GM11168 (cell line): ENCODE data around the gene ARHGEF12.

Experiments used
- in situ Hi-C: fragments of 300-500 bp; cut with MboI; formaldehyde crosslinking; loops from one replicate; pipeline ENCODE4 v1.12.0; 2022; ENCODE audit warnings: low sequenced_read_pairs; ENCODE audit not compliant: unreplicated experiment

Gene ARHGEF12

GRCh38 chr11:120338107-120338933, 2.1 kb downstream of the ARHGEF12 start:
- in situ Hi-C loops: loop anchor here (25.0 kb wide), 1 partner anchor 99 kb away; no protein-coding TSS in a partner anchor

- in situ Hi-C loops: loop anchor here (25.0 kb wide), 1 partner anchor 98 kb away; no protein-coding TSS in a partner anchor
These were observed 3.2 kb downstream of the ARHGEF12 start for GRCh38 chr11:120339394-120339890.

GRCh38 chr11:120340529-120340928, 4.3 kb downstream of the ARHGEF12 start:
- in situ Hi-C loops: loop anchor here (25.0 kb wide), 1 partner anchor 97 kb away; no protein-coding TSS in a partner anchor

- in situ Hi-C loops: loop anchor here (25.0 kb wide), 1 partner anchor 95 kb away; no protein-coding TSS in a partner anchor
These were observed 6.0 kb downstream of the ARHGEF12 start for GRCh38 chr11:120342226-120342625.

DNA sequence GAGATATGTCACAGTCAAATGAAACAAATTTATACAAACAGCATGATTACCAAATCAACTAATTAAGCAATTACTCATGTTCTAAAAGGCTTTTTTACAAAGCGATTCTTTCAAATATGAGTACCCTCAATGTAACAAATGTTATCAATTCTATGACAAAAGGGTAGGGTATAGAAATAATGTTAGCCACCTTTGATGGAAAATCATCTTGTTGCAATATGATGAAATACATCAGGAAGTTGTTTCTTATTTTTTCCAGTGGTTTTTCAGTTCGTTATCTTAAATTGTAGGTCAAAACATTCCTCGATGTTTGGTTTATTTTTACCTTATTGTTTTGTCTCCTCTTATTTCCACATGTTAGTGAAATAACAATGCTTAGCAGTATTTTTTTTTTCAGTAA, 6.5 kb downstream of the ARHGEF12 start:
- in situ Hi-C loops: loop anchor here (25.0 kb wide), 1 partner anchor 95 kb away; no protein-coding TSS in a partner anchor

GRCh38 chr11:120343429-120343828, 7.2 kb downstream of the ARHGEF12 start:
- in situ Hi-C loops: loop anchor here (25.0 kb wide), 1 partner anchor 94 kb away; no protein-coding TSS in a partner anchor

DNA sequence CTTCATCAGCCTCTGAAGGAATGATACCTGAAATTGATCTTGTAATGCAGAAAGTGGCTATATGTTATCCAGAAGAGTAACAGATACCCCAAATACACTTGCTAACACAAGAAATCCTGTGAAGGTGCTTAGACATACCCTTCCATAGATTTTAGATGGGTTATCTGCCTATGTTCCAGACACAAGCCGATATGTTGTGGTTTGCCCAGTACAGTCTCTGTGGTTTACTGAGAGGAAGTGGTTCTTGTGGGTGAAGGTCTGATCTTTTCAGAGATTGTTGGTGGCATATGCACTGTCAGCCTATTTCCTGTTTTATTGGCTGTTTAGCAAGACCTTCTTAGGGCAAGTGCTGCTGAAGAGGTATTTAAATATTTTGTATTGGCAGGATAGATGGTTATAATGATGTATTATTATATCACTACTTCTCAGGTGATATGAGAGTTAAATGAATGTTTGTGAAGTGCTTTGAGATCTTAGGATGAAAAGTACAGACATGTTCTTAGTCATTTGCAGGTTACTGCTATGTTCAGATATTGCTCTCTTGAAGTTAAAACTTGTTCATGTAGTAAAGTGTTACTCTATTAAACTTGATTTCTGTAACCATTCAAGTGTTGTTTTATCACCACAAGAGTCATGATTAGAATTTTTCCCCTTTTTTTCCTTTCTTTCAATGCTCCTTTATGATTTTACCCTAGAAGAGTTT, 8.2 kb downstream of the ARHGEF12 start:
- in situ Hi-C loops: loop anchor here (25.0 kb wide), 1 partner anchor 93 kb away; no protein-coding TSS in a partner anchor

- in situ Hi-C loops: loop anchor here (25.0 kb wide), 1 partner anchor 91 kb away; no protein-coding TSS in a partner anchor
These were observed 10.0 kb downstream of the ARHGEF12 start for GRCh38 chr11:120346233-120346632.

DNA sequence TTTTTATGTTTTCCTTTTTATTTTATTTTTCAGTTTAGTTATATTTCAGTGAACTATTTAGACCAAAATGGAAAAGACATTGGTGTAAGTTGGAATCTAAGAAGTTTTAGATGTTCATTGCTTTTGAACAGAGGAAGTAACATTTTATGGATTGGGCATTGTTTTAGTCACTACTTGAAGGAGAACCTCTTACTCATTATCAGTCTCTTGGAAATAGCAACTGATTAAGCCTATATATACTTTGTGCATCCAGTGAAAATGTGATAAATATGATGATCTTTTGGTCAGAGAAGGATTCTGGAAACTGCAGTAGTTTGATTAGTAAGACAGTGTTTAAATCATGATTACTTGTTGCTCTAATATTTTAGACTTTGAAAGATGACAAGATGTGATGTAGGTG, 14.4 kb downstream of the ARHGEF12 start:
- in situ Hi-C loops: no loop called here

DNA sequence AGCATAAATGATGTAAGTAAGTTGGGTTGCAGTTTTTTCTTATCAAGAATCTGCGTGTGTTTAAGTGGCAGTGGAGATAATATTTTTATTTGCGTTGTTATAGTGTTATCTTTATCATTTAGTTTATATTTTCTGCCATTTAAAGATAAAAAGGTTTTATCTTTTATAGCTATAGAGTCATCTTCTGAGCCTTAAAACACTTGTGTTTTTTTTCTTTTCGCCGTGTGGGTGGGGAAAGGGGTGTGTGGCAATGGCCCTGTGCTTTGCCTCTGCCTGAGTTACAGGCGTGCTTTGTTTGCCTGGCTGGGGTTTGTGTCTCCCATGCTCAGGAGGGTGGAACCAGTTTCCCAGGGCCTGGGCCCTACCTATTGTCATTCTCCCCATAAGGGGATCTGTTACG, 16.2 kb downstream of the ARHGEF12 start:
- in situ Hi-C loops: no loop called here

DNA sequence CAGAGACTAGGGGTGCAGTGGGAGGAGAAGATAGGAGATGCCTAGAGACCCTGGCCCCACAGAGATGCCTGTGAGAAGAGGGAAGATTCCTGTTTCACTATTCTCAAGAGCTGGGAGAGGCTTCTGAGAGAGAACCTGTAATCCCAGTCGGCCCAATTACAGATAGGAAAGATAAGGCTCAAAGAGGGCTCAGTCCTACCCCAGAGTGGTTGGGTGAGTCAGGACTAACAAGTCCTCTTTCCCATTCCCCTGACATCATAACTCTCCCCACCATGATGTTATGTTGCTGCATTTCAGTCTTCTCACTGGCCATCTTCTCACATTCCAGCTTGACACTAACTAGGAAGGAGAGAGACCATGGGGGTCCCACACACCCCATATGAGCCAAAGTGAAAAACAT, 17.9 kb downstream of the ARHGEF12 start:
- in situ Hi-C loops: no loop called here

DNA sequence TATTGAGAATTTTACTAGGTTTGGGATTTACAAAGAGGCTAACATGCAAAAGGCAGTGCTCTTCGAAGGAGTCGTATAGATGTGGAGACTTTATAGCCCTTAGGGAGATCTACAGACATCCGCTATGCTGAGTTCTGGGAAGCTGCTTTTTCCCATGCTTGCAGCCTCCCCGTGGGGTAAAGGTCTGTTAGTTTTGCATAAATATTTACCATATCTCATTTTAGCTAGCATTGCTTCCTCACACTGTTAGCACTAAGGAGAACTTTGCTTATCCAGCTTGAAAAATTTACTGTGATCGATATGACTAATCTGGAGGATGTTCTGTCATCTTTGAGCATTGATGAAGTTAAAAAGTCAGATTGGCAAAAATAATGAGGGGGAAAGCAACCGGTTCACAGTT, 18.6 kb downstream of the ARHGEF12 start:
- in situ Hi-C loops: no loop called here

- in situ Hi-C loops: no loop called here
These were observed 21.4 kb downstream of the ARHGEF12 start for GRCh38 chr11:120357620-120358019.

DNA sequence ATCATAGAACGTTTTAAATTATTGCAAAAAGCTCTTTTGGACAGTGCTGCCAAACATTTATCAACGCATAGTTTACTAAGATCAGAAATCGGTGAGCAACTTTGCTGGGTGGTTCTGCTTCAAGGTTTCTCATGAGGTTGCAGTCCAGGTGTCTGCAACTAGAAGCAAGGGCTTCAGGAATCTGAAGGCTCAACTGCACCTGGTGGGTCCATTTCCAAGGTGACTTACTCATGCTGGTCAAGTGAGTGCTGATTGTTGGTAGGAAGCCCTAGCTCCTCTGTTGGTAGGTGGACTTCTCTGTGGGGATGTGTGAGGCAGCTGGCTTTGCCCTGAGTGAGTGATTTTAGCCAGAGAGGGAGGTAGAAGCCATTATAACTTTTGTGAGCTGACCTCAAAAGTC, 22.5 kb downstream of the ARHGEF12 start:
- in situ Hi-C loops: no loop called here

- in situ Hi-C loops: no loop called here
These were observed 27.2 kb downstream of the ARHGEF12 start for GRCh38 chr11:120363436-120363835.

GRCh38 chr11:120365512-120365911, 29.3 kb downstream of the ARHGEF12 start:
- in situ Hi-C loops: no loop called here

DNA sequence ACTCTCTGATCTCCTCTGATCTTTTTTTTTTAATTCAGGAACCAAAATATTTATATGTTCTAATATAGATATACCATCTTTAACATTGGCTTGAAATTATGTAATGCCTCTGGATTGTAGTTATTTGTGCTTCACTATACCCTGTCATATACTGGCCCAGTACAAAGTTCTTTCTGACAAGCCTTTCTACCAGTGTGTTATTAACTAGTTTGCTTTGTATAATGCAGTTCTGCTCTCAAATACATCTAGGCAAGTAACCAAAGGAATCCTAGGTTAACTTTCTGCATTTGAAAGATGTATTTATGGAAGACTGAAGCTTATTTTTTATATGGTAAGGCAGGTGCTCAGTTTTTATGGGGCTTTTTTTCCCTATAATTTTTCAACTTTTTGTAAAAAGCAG, 36.1 kb downstream of the ARHGEF12 start:
- in situ Hi-C loops: no loop called here

DNA sequence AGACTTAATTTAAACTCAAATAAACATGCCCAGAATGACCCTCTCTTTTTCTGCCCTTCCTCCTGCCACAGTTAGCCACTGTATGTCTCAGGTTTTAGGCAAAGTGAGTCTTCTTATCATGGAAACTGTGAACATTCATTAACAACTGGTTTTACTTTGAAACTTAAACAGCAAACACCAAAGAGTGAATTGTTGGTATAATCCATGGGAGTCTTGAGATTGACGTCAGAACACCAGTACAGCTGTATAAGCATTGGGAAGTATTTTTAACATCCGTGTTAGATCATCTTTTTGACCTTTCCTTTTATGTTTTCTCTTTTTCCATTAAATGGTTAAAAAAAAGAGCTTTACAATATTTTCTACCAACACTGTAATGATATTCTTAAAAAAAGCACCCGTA, 38.9 kb downstream of the ARHGEF12 start:
- in situ Hi-C loops: no loop called here

GRCh38 chr11:120376547-120377182, 40.5 kb downstream of the ARHGEF12 start:
- in situ Hi-C loops: no loop called here

DNA sequence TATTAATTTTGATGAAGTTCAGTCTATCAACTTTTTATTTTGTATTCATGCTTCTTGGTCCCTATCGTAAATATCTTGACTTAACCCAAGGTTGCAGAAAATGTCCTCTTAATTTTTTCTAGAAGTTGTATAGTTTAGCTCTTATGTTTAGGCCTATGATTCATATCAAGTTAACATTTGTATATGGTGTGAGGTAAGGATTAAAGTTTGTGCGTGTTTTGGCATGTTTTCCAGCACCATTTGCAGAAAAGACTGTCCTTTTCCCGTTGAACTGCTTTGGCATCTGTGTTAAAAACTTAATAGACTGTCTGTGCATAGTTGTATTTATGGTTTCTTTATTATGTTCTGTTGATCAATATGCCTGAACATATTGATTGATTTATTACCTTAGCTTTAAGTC, 42.3 kb downstream of the ARHGEF12 start:
- in situ Hi-C loops: no loop called here
